ENCODE data around the gene GPBP1. TPM values are rescaled to one million over a fixed set of nuclear protein-coding genes. Genes with fewer than 3 reads are reported as not detected.
"Not testable (repeated sequence)": the region's sequence is repeated elsewhere in the genome, so short reads cannot be mapped to it uniquely, and the experiment has no call there.

Gene GPBP1
- total and polyA plus RNA-seq, 5 donors: 44.7 to 70.8 (median 58.4) TPM

DNA sequence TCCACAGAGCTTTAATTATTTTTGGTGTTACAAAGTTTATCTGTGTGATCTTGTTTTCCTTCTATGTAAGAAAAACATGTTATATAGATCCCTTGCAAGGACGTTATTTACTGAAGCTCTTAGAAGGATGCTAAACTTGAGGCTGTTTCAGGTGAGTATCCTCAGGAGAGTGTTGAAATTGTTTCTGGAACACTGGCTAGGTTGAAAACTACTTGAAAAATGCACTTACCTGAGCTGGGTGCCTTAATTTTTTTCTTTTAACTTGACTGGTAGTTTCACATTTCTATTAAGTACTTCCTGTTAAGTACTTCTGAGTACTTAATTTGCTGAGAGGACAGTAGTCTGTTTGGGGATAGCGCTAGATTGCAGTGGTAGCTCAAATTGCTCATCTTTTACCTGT, 18.1 kb downstream of the GPBP1 start:
- Histone ChIP-seq H3K27ac (ENCODE audit: low read length) (no peak overlapping the region), H3K4me3 (ENCODE audit: low read length) (no peak overlapping the region), H3K4me1 (ENCODE audit: control insufficient read depth, insufficient read depth, low read length) (peaks cover 4% of the 10 kb centered on the region), H3K9me3 (ENCODE audit: control insufficient read depth, low read length) (no peaks in the 10 kb centered on the region), H3K27me3 (ENCODE audit: control insufficient read depth, insufficient read depth) (no peaks in the 10 kb centered on the region)
- intact Hi-C loops (cut with DNase I): no loop called here
- DNase-seq: no peak
- 85% methylated on average over 2 of the region's 2 CpGs for WGBS
- no peak for ATAC-seq

DNA sequence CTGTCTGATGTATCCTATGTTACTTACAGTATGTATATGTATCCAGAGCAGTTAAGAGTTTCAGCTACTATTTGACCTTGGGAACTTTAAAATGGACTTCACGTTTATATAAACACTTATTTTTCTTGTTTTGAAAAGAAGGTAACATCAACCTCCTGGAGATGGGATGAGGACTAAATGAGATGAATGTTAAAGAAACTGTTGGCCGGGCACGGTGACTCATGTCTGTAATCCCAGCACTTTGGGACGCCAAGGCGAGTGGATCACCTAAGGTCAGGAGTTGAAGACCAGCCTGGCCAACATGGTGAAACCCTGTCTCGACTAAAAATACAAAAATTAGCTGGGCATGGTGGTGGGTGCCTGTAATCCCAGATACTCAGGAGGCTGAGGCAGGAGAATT, 19.0 kb downstream of the GPBP1 start:
- H3K27ac ChIP-seq (ENCODE audit: low read length); DNase-seq; ATAC-seq; H3K9me3 ChIP-seq (ENCODE audit: control insufficient read depth, low read length); H3K4me3 ChIP-seq (ENCODE audit: low read length); intact Hi-C loops (cut with DNase I); H3K4me1 ChIP-seq (ENCODE audit: control insufficient read depth, insufficient read depth, low read length); H3K27me3 ChIP-seq (ENCODE audit: control insufficient read depth, insufficient read depth): not testable (repeated sequence)
- 90% methylated on average over 6 of the region's 6 CpGs for WGBS

DNA sequence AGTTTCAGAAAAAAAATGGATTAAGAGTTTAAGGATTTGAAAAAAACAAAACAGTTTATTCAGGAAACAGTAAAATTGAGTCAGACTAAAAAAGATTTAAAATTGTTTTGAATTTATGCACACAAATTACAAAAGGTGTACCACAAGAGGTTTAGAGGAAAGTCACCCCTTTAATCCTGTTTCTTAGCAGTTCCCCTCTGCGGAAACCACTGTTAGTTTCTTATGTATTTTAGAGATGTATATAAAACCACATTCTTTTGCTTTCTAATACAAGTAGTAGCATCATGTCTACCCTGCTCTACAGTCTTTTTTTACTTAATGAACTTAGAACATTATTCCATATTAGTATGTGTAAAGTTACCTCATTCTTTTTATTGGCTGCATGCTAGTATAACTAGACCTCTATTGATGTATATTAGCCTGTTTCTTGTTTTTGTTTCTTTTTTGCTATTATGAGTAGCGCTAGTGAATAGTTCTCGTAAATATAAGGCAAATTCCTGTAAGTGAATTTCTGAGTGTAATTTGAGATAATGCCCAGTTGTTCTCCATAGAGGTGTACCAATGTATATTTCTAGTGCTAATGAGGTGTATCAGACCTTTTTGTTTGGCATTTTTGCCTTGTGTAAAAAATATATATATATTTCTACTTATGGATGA, 20.0 kb downstream of the GPBP1 start:
- Histone ChIP-seq H3K4me1 (ENCODE audit: control insufficient read depth, insufficient read depth, low read length) (no peaks in the 10 kb centered on the region), H3K27me3 (ENCODE audit: control insufficient read depth, insufficient read depth) (no peaks in the 10 kb centered on the region), H3K4me3 (ENCODE audit: low read length) (no peak overlapping the region), H3K9me3 (ENCODE audit: control insufficient read depth, low read length) (no peaks in the 10 kb centered on the region), H3K27ac (ENCODE audit: low read length) (no peak overlapping the region)
- DNase-seq (no peak), ATAC-seq (no peak)
- intact Hi-C loops (cut with DNase I): no loop called here
- 94% methylated on average over 3 of the region's 3 CpGs for WGBS

DNA sequence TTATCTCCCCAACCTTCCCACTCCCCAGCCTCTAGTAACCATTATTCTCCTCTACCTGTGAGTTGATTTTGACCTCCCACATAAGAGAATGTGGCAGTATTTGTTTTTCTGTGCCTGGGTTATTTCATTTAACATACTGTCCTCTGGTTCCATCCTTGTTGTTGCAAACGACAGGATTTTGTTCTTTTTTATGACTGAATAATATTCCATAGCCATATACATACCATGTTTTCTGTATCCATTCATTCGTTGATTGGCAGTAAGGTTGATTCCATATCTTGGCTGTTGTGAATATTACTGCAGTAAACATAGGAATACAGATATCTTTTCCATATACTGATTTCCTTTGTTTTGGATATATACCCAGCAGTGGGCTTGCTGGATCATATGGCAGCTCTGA, 20.8 kb downstream of the GPBP1 start:
- intact Hi-C loops (cut with DNase I): no loop called here
- H3K27me3 ChIP-seq (ENCODE audit: control insufficient read depth, insufficient read depth): no peaks in the 10 kb centered on the region
- 90% methylated on average over 2 of the region's 2 CpGs for WGBS

DNA sequence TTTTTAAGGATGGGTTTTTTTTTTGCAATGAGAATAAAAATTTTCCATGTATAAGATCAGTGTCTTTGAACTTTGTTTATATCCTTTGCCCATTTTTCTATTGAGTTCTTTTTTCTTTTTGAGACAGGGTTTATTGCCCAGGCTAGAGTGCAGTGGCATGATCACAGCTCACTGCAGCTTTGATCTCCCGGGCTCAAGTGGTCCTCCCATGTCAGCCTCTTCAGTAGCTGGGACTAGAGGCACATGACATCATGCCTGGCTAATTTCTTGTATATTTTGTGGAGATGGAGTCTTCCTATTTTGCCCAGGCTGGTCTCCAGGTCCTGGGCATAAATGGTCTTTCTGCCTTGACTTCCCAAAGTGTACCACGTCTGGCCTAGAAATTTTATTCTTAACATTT, 21.2 kb downstream of the GPBP1 start:
- Histone ChIP-seq H3K9me3 (ENCODE audit: control insufficient read depth, low read length) (no peaks in the 10 kb centered on the region), H3K27ac (ENCODE audit: low read length) (no peak overlapping the region), H3K4me3 (ENCODE audit: low read length) (no peak overlapping the region), H3K27me3 (ENCODE audit: control insufficient read depth, insufficient read depth) (no peaks in the 10 kb centered on the region), H3K4me1 (ENCODE audit: control insufficient read depth, insufficient read depth, low read length) (peaks cover 1% of the 10 kb centered on the region)
- ATAC-seq (no peak), DNase-seq (no peak)
- WGBS: 84% methylated on average over 2 of the region's 2 CpGs
- intact Hi-C loops (cut with DNase I): no loop called here

More for the DNA sequence above, 20.8 kb downstream of the GPBP1 start:
- no peak for ATAC-seq
- Histone ChIP-seq H3K4me1 (ENCODE audit: control insufficient read depth, insufficient read depth, low read length) (no peaks in the 10 kb centered on the region), H3K4me3 (ENCODE audit: low read length) (no peak overlapping the region), H3K27ac (ENCODE audit: low read length) (no peak overlapping the region), H3K9me3 (ENCODE audit: control insufficient read depth, low read length) (no peaks in the 10 kb centered on the region)
- no peak for DNase-seq

DNA sequence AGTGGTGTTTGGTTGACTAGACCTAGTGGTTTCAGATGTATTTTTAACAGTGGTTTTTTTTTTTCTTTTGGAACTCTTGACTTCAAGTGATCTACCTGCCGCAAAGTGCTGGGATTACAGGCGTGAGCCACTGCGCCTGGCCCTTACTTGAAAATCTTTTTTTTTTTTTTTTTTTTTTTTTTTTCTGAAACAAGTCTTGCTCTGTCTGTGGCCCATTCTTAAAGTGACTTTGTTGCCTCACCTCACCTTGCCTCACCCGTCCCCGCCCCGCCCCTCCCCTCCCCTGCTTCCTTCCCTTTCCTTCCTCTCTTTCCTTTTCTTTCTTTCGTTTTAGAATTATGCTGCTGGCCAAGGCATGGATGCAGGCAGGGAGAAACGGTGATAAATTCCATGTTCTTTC, 26.0 kb downstream of the GPBP1 start:
- Histone ChIP-seq H3K4me3 (ENCODE audit: low read length) (no peak overlapping the region), H3K27ac (ENCODE audit: low read length) (no peak overlapping the region), H3K4me1 (ENCODE audit: control insufficient read depth, insufficient read depth, low read length) (peaks cover 7% of the 10 kb centered on the region), H3K27me3 (ENCODE audit: control insufficient read depth, insufficient read depth) (no peaks in the 10 kb centered on the region), H3K9me3 (ENCODE audit: control insufficient read depth, low read length) (no peaks in the 10 kb centered on the region)
- DNase-seq (no peak), ATAC-seq (no peak)
- WGBS: 63% methylated on average over 8 of the region's 8 CpGs
- intact Hi-C loops (cut with DNase I): no loop called here

DNA sequence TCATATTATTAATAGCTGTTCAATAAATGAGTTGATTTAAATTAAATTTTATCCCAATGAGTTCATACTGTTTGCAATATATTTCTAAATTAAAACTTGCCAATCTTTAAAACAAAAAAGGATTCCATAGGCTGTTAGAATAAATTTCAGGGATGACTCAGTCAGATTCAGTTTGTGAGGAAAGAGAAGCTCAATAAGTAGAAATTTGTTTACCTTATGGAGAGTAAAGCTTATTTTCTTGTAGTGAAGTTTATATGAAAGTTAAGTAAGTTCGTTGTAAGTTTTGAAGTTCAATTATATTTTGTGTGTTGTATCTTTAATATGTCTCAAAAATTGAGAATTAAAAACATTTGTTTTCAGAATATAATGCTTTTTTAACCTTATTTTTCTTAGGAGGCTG, 29.0 kb downstream of the GPBP1 start:
- no peaks in the 10 kb centered on the region for H3K27me3 ChIP-seq (ENCODE audit: control insufficient read depth, insufficient read depth)
- H3K4me1 ChIP-seq (ENCODE audit: control insufficient read depth, insufficient read depth, low read length): peaks cover 16% of the 10 kb centered on the region
- intact Hi-C loops (cut with DNase I): no loop called here
- 89% methylated on average over 1 of the region's 1 CpG for WGBS
- H3K27ac ChIP-seq (ENCODE audit: low read length): no peak overlapping the region
- DNase-seq: no peak
- no peak for ATAC-seq
- no peaks in the 10 kb centered on the region for H3K9me3 ChIP-seq (ENCODE audit: control insufficient read depth, low read length)
- no peak overlapping the region for H3K4me3 ChIP-seq (ENCODE audit: low read length)

DNA sequence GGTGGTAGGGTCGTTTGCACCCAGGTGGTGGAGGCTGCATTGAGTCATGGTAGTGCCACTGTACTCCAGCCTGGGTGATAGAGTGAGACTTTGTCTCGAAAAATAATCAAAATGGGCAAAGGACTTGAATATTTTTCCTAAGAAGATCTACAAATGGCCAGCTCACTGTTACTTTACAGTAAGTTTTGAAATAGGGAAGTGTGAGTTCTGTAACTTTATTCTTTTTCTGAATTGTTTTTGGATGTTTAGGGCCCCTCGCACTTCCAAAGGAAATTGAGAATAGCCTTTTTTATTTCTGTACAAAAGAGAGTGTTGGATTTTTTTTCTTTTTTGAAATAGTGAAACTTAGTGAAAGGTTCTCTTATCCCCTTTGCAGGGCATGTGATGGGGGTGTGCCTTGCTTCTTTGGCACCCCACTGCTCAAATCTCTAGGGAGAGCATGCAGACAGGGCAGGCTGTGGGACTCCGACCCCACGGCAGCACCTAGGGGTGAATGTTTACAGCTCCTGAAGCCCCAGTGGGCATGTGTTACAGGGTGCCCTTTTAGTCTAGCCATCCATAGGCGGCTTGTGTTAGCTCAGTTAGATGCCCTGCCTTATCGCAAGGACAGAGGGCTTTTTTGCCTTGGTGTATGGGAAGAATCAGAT, 33.3 kb downstream of the GPBP1 start:
- Histone ChIP-seq H3K27ac (ENCODE audit: low read length) (peak overlapping the region; percentile 82), H3K4me1 (ENCODE audit: control insufficient read depth, insufficient read depth, low read length) (peaks cover 19% of the 10 kb centered on the region), H3K4me3 (ENCODE audit: low read length) (no peak overlapping the region), H3K9me3 (ENCODE audit: control insufficient read depth, low read length) (no peaks in the 10 kb centered on the region), H3K27me3 (ENCODE audit: control insufficient read depth, insufficient read depth) (no peaks in the 10 kb centered on the region)
- ATAC-seq: peak; percentile 25 to 27
- WGBS: 70% methylated on average over 7 of the region's 7 CpGs
- intact Hi-C loops (cut with DNase I): no loop called here
- DNase-seq: no peak

DNA sequence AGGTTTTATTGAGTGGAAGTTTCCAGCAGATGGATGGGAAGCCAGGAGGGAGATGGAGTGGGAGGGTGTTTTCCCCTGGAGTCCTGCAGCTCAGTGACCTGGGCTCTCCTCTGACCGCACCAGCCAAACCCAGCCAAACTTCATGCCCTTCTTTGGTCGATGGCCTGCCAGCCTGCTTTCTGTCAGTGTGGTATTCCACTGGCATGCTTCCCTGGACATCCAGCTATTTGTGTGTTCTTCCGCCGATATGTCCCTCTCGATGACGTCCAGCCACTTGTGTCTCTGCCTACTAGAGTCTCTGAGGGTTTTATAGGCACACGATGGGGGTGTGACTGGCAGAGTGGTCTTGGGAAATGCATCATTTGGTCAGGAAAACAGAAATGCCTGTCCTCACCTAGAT, 33.8 kb downstream of the GPBP1 start:
- WGBS: 73% methylated on average over 7 of the region's 7 CpGs
- ATAC-seq (peak; percentile 84 to 88), DNase-seq (peak; percentile 56 to 65 (median 62))
- intact Hi-C loops (cut with DNase I): no loop called here
- Histone ChIP-seq H3K4me1 (ENCODE audit: control insufficient read depth, insufficient read depth, low read length) (peaks cover 17% of the 10 kb centered on the region), H3K4me3 (ENCODE audit: low read length) (no peak overlapping the region), H3K9me3 (ENCODE audit: control insufficient read depth, low read length) (no peaks in the 10 kb centered on the region), H3K27me3 (ENCODE audit: control insufficient read depth, insufficient read depth) (no peaks in the 10 kb centered on the region), H3K27ac (ENCODE audit: low read length) (peak overlapping the region; percentile 82)

DNA sequence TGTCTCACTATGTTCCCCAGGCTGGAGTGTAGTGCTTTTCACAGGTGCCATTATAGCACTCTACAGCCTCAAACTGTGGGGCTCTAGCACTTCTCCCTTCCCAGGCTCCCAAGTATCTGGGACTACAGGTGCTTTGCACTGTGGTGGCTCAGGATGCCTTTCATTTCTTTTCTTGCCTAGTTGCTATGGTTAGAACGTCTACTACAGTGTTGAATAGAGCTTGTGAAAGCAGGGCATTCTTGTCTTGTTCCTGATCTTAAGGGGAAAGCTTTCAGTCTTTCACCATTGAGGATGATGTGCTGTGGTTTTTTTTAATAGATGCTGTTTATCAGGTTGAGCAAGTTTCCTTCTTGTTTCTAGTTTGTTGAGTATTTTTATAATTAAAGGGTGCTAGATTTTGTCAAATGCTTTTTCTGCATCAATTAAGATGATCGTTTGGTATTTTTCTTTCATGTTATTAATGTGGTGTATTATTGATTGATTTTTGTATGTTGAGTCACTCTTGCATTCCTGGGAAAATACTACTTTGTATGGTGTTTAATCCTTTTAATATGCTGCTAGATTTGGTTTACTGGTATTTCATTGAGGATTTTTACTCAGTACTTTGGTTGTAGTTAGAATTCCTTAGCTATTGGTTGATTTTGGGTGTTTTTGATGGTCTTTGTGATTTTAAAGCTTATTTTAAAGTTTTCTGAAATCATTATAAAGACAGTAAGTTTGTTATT, 35.6 kb downstream of the GPBP1 start:
- intact Hi-C loops (cut with DNase I): loop anchor here in 1 of 4 donors (10.0 kb wide), 1 partner anchor 305 kb away; the partner anchor contains the start of gene SETD9

DNA sequence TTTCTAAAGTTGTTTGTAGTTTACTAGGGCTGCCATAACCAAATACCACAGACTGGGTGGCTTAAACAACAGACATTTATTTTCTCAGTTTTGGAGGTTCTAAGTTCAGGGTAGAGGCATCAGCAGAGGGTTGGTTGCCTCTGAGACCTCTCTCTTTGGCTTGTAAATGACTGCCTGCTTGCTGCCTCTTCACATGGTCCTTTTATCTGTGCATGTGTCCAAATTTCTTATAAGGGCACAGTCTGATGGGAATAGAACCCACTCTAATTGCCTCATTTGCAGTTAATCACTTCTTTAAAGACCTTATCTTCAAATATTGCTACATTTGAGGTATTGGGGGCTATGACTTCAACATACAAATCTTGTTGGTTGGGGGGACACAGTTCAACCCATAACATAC, 36.8 kb downstream of the GPBP1 start:
- no peak for ATAC-seq

More for the DNA sequence above, 35.6 kb downstream of the GPBP1 start:
- no peak overlapping the region for H3K4me3 ChIP-seq (ENCODE audit: low read length)
- ATAC-seq: no peak
- H3K27ac ChIP-seq (ENCODE audit: low read length): no peak overlapping the region
- DNase-seq: no peak
- H3K27me3 ChIP-seq (ENCODE audit: control insufficient read depth, insufficient read depth): no peaks in the 10 kb centered on the region
- WGBS: 55% methylated on average over 2 of the region's 2 CpGs
- no peaks in the 10 kb centered on the region for H3K9me3 ChIP-seq (ENCODE audit: control insufficient read depth, low read length)
- H3K4me1 ChIP-seq (ENCODE audit: control insufficient read depth, insufficient read depth, low read length): peaks cover 17% of the 10 kb centered on the region

More for the DNA sequence above, 36.8 kb downstream of the GPBP1 start:
- Histone ChIP-seq H3K27ac (ENCODE audit: low read length) (no peak overlapping the region), H3K4me1 (ENCODE audit: control insufficient read depth, insufficient read depth, low read length) (peaks cover 18% of the 10 kb centered on the region), H3K4me3 (ENCODE audit: low read length) (no peak overlapping the region), H3K27me3 (ENCODE audit: control insufficient read depth, insufficient read depth) (no peaks in the 10 kb centered on the region), H3K9me3 (ENCODE audit: control insufficient read depth, low read length) (no peaks in the 10 kb centered on the region)
- DNase-seq: no peak
- intact Hi-C loops (cut with DNase I): loop anchor here in 1 of 4 donors (10.0 kb wide), 1 partner anchor 306 kb away; the partner anchor contains the start of gene SETD9
